ENCODE results near the gene DOCK7.
"Not testable (repeated sequence)": the region's sequence is repeated elsewhere in the genome, so short reads cannot be mapped to it uniquely, and the experiment has no call there.

The DOCK7 gene

DNA sequence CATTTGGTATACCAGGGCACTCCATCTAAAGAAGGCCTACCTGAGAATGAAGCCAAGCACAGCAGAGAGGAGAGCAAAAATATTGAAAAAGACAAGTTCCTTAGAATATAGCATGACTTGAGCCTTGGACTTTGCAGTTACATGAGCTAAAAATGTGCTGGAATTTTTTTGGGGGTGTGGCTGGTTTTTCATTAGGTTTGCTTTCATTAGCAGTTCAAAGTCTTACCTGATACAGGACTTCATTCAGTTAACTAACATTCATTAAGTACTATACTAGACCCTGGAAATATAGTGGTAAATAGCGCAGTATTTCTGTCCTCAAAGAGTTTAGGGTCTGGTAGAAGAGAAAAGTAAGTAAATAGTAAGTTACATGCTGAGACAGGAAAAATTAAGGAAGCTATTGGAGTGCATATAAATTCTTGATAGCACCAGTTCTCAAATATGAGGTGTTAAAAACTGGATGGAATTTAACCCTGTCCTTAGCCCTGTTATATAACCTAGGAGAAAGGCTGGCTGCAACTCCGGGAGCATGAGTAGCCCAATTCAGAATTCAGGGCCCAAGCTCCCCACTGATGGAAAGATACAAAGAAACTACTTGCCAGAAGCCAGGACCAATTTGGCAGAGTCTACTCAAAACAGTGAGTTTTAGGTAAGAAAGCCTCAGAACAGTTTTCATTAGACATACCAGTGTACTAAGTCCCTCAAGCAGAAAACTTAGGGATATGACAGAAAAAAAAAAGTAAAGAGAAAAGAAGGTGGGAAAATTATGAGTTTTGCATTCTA, 3.1 kb upstream of the DOCK7 start:
- DNase-seq: no peak

GRCh38 chr1:62689524-62689923, 1.3 kb upstream of the DOCK7 start:
- DNase-seq: no peak

DNA sequence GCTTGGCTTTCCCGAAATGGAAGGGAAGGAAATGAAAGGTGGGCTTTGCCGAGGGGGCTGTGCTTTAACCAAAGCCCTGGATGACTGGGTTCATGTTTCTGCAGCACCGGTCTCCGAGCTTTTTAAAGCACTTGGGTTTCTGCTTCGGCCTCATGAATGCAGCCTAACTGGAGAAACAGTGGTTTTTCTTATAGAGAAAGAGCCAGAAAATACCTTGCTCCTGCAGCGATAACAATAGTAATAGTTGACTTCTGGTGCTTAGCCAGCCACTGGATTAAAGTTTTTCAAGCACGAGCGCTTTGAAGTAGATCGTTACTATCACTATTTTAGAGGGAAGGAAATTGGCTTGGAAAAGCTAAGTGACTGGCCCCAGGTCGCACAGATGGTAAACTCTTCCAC, 500 bp upstream of the DOCK7 start:
- DNase-seq: no peak

GRCh38 chr1:62687421-62687902, 724 bp downstream of the DOCK7 start:
- no peak for DNase-seq

DNA sequence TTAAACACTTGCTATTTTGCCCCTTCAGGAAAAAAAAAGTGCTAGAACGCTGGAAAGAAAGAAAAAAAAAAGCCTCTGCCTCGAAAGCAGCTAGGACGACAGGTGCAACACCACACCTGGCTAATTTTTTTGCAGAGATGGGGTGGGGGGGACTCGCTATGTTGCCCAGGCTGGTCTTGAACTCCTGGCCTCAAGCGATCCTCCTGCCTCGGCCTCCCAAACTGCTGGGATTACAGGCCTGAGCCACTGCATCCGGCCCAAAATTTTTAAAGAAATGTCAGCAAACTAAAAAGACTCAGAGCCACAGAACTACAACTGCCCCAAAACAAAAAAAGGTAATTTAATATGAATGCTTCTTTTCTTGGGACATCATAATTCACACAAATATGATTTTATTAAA, 1.4 kb downstream of the DOCK7 start:
- no peak for DNase-seq

DNA sequence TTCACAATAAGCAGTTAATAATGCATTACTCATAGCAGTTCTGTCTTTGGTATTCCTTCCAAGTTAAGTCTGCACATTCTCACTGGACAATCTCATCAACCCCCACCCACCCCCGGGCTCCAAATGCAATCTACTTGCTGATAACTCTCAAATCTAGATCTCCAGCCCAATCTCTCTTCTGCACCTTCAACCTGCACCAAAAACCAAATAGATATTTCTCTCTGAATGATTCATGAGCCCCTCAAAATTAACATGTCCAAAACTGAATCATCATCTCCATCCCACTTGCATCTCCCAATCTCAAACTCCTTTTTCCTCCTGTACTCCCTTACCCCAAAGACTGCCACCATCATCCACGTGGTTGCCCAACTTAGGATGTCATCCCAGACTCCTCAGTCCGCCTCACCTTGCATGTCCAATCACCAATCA, 2.7 kb downstream of the DOCK7 start:
- no peak for DNase-seq

- DNase-seq: no peak
Measured at GRCh38 chr1:62682531-62682930, 5.7 kb downstream of the DOCK7 start.

DNA sequence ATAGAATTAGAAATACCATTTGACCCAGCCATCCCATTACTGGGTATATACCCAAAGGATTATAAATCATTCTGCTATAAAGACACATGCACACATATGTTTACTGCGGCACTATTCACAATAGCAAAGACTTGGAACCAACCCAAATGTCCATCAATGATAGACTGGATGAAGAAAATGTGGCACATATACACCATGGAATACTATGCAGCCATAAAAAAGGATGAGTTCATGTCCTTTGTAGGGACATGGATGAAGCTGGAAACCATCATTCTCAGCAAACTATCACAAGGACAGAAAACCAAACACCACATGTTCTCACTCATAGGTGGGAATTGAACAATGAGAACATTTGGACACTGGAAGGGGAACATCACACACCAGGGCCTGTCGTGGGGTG, 7.2 kb downstream of the DOCK7 start:
- not testable (repeated sequence) for DNase-seq

GRCh38 chr1:62677822-62678221, 10.4 kb downstream of the DOCK7 start:
- DNase-seq: not testable (repeated sequence)

GRCh38 chr1:62676611-62677356, 11.4 kb downstream of the DOCK7 start:
- no peak for DNase-seq

DNA sequence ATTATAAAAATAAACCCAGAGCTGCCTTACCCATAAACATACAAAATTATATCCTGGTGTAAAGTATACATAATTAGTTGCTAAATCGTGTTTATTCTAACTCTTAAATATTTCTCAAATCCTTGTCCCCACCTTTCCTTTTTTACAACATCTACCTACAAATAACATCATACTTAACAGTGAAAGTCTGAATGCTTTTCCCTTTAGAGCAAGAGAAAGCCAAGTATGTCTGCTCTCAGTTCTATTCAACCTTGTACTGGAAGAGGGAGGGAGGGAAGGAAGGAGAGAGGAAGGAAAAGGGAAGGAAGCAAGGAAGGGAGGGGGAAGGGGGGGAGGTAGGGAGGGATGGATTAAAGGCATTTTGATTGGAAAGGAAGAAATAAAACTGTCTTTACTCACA, 14.6 kb downstream of the DOCK7 start:
- DNase-seq: no peak

- DNase-seq: no peak
Measured at GRCh38 chr1:62672029-62672428, 16.2 kb downstream of the DOCK7 start.

GRCh38 chr1:62654744-62655143, 33.4 kb downstream of the DOCK7 start:
- DNase-seq: no peak

DNA sequence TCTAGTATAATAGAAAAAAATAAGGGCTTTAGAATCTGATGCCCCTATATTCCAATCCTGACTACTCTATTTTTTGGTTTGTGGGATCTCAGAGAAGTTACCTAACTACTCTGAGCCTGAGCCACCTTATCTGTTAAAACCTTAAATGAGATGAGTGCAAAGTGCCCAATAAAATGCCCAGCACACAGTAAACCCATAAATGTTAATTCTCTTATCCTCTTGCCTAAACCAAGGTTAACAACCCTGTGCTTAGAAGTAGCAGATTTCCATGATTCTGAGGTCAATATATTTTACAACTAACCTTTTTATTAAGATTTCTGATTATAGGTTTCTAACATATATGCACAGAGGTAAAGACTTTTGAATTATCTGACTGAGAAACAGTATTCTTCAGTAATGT, 35.8 kb downstream of the DOCK7 start:
- no peak for DNase-seq

DNA sequence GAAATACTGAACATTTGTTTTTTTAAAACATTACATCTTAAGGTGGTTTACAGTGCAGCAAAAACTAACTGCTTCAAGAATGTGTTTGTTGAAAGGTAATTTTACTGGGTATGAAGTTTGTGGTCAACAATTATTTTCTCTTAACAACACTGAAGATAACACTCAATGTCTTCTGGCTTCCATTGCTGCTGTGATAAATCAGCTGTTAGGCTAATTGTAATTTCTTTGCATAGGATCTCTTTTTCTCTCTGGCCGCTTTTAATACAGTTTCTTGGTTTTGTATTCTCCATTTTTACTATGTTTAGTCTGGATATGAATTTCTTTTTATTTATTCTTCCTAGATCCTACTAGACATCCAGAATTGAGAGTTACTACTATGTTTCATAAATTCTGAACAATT, 44.9 kb downstream of the DOCK7 start:
- DNase-seq: no peak

GRCh38 chr1:62637392-62638105, 50.6 kb downstream of the DOCK7 start:
- DNase-seq: no peak

GRCh38 chr1:62628506-62628905, 59.7 kb downstream of the DOCK7 start:
- DNase-seq: no peak

- DNase-seq: no peak
Measured at GRCh38 chr1:62625415-62625814, 62.8 kb downstream of the DOCK7 start.

DNA sequence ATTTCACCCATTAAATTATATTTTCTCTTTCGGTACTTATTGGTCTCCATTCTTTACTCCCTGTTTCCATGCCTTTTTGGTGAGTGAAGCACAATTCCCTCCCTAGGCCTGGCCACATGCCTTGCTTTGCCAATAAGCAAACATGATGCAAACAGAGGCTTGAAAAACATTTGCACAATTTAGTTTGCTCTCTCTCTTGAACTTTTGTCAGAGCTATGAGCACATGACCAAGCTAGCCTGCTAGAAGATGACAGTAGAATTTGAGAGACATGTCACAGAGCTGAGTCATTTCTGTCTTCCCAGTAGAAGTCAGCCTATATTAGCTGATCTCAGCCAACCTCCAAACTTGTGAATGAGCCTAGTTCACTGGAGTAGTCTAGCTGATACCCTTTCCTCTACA, 66.3 kb downstream of the DOCK7 start:
- no peak for DNase-seq

DNA sequence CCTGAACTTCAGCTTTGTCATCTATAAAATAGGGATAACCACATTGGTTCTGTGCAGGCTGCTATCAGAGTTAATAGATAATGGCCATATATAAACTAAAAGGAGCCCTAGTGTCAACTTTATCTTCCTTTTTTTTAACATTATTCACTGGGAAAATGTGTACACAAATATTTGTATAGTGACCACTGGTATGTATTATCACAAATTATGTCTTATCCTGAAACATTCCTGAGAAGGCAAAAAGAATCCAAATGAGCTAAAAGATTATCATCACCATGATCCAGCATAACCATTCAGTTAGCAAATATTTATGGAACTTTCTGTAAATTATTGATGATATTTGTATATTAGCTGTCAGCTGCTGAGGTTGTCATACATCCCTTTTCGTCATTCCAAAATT, 74.3 kb downstream of the DOCK7 start:
- DNase-seq: no peak

- no peak for DNase-seq
Measured at GRCh38 chr1:62613325-62613727, 74.9 kb downstream of the DOCK7 start.

- DNase-seq: no peak
Measured at GRCh38 chr1:62612770-62613169, 75.4 kb downstream of the DOCK7 start.

DNA sequence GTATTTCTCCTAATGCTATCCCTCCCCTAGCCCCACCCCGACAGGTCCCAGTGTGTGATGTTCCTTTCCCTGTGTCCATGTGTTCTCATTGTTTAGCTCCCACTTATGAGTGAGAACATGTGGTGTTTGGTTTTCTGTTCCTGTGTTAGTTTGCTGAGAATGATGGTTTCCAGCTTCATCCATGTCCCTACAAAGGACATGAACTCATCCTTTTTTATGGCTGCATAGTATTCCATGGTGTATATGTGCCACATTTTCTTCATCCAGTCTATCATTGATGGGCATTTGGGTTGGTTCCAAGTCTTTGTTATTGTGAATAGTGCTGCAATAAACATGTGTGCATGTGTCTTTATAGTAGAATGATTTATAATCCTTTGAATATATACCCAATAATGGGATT, 77.6 kb downstream of the DOCK7 start:
- DNase-seq: not testable (repeated sequence)

- no peak for DNase-seq
Measured at GRCh38 chr1:62608905-62609304, 79.3 kb downstream of the DOCK7 start.

Data from cortex of kidney (tissue), 1 donor.